IMR-90 (cell line): ENCODE data around the gene DLL1. TPM values are rescaled to one million over a fixed set of nuclear protein-coding genes. Genes with fewer than 3 reads are reported as not detected.
A peak's percentile ranks its signal among the peaks of the same experiment; 100 is the strongest.

Experiments used
- ATAC-seq: fragments of 200-7000 bp; cut with Tn5 transposase; 2 replicates; pipeline ENCODE4 v1.9.1; 2020; ENCODE audit warnings: low read depth, mild to moderate bottlenecking, moderate library complexity
- BruUV-seq: library from RNA; stranded (reverse); fragments of 400-500 nt; replicated peaks from 2 replicates; lab custom pipeline; 2021; lab: Mats Ljungman, UMichigan
- CTCF ChIA-PET: fragments of 300-600 bp; formaldehyde crosslinking; extraction: SDS; loops from one replicate; lab custom pipeline; 2021; ENCODE audit warnings: antibody characterized with exemption; lab: Yijun Ruan, JAX
- POLR2A ChIA-PET: fragments of 300-600 bp; sonication (Branson Sonifier 250); formaldehyde crosslinking; loops from one replicate; lab custom pipeline; 2022; ENCODE audit warnings: antibody characterized with exemption; ENCODE audit not compliant: unreplicated experiment; lab: Charles Lee
- DNase-seq: peaks from one replicate; pipeline ENCODE4 v3.0.0; 2013
- H2AFZ ChIP-seq: replicated peaks from 2 replicates; pipeline ENCODE3; 2013; ENCODE audit warnings: low read length, mild to moderate bottlenecking; ENCODE audit not compliant: poor library complexity
- H2AK5ac ChIP-seq: 2 replicates; pipeline ENCODE4 v1.6.1; 2013; ENCODE audit warnings: low read depth, low read length, inconsistent platforms
- H2AK9ac ChIP-seq: replicated peaks from 2 replicates; pipeline ENCODE3; 2013; ENCODE audit warnings: mild to moderate bottlenecking, low read depth, low read length, moderate library complexity; ENCODE audit not compliant: poor library complexity
- H2BK120ac ChIP-seq: 2 replicates; pipeline ENCODE4 v1.6.1; 2013; ENCODE audit warnings: low read depth, low read length, inconsistent platforms
- H2BK15ac ChIP-seq: 3 replicates; pipeline ENCODE4 v1.6.1; 2013; ENCODE audit warnings: low read depth, low read length, inconsistent platforms
- H2BK20ac ChIP-seq: 2 replicates; pipeline ENCODE4 v1.6.1; 2013; ENCODE audit warnings: low read depth, mild to moderate bottlenecking, inconsistent platforms, low read length, moderate library complexity
- H2BK5ac ChIP-seq: 2 replicates; pipeline ENCODE4 v1.6.1; 2013; ENCODE audit warnings: mild to moderate bottlenecking, low read depth, low read length, inconsistent platforms; ENCODE audit not compliant: poor library complexity, severe bottlenecking
- H3K14ac ChIP-seq: replicated peaks from 2 replicates; pipeline ENCODE4 v1.6.1; 2013; ENCODE audit warnings: low read depth, low read length, inconsistent platforms
- H3K18ac ChIP-seq: 2 replicates; pipeline ENCODE4 v1.6.1; 2013; ENCODE audit warnings: low read depth, low read length, control low read depth
- H3K23ac ChIP-seq: 2 replicates; pipeline ENCODE4 v1.6.1; 2013; ENCODE audit warnings: low read depth, low read length, inconsistent platforms
- H3K27ac ChIP-seq: 2 replicates; pipeline ENCODE4 v1.5.1; 2013; ENCODE audit warnings: mild to moderate bottlenecking, control low read depth, low read length; ENCODE audit not compliant: insufficient read depth
- H3K27me3 ChIP-seq: 2 replicates; pipeline ENCODE4 v1.6.1; 2013; ENCODE audit warnings: low read length; ENCODE audit not compliant: control insufficient read depth, insufficient read depth
- H3K36me3 ChIP-seq: 2 replicates; pipeline ENCODE4 v1.6.1; 2013; ENCODE audit warnings: low read length, mixed read lengths; ENCODE audit not compliant: control insufficient read depth, insufficient read depth
- H3K4ac ChIP-seq: 2 replicates; pipeline ENCODE4 v1.6.1; 2013; ENCODE audit warnings: low read depth, low read length, inconsistent platforms
- H3K4me1 ChIP-seq: 2 replicates; pipeline ENCODE4 v1.6.1; 2013; ENCODE audit warnings: low read length, mixed read lengths; ENCODE audit not compliant: control insufficient read depth, insufficient read depth
- H3K4me2 ChIP-seq: 2 replicates; pipeline ENCODE4 v1.6.1; 2013; ENCODE audit warnings: low read depth, mild to moderate bottlenecking, control low read depth, low read length, moderate library complexity
- H3K4me3 ChIP-seq: 2 replicates; pipeline ENCODE4 v1.5.1; 2013; ENCODE audit warnings: low read depth, mild to moderate bottlenecking, control low read depth, low read length, moderate library complexity; ENCODE audit not compliant: insufficient read depth
- H3K56ac ChIP-seq: 2 replicates; pipeline ENCODE4 v1.6.1; 2013; ENCODE audit warnings: low read length, inconsistent platforms; ENCODE audit not compliant: insufficient read depth; ENCODE audit errors: extremely low read depth
- H3K79me1 ChIP-seq, 2 experiments: 2 replicates each; pipeline ENCODE4 v1.6.1; 2013; ENCODE audit warnings: low read length in 2 of 2, inconsistent platforms in 1 of 2, low read depth in 1 of 2
- H3K9ac ChIP-seq: 2 replicates; pipeline ENCODE4 v1.6.1; 2013; ENCODE audit warnings: low read depth, low read length, control low read depth
- H3K9me1 ChIP-seq: 2 replicates; pipeline ENCODE4 v1.6.1; 2013; ENCODE audit warnings: low read length, inconsistent platforms; ENCODE audit not compliant: insufficient read depth
- H3K9me3 ChIP-seq: 2 replicates; pipeline ENCODE4 v1.6.1; 2013; ENCODE audit warnings: low read length; ENCODE audit not compliant: control insufficient read depth, insufficient read depth
- H4K20me1 ChIP-seq: 2 replicates; pipeline ENCODE4 v1.6.1; 2013; ENCODE audit warnings: low read length, inconsistent platforms; ENCODE audit not compliant: insufficient read depth
- H4K5ac ChIP-seq: 2 replicates; pipeline ENCODE4 v1.6.1; 2013; ENCODE audit warnings: mild to moderate bottlenecking, low read depth, low read length, control low read depth
- H4K8ac ChIP-seq, 2 experiments: 2 replicates each; pipeline ENCODE4 v1.6.1; 2013; ENCODE audit warnings: low read depth in 2 of 2, low read length in 2 of 2, control low read depth in 1 of 2, inconsistent platforms in 1 of 2
- H4K91ac ChIP-seq: 2 replicates; pipeline ENCODE4 v1.6.1; 2013; ENCODE audit warnings: low read depth, low read length, inconsistent platforms; ENCODE audit not compliant: insufficient read depth
- POLR2A ChIP-seq: IDR thresholded peaks from 2 replicates; pipeline ENCODE4 v1.6.1; 2012; ENCODE audit warnings: mild to moderate bottlenecking, low read depth, low read length
- RAD21 ChIP-seq: IDR thresholded peaks from 2 replicates; pipeline ENCODE4 v1.6.1; 2012; ENCODE audit warnings: low read length, improper control_type of control experiment
- WGBS, 2 experiments: methylation state at CpG; one replicate each; pipeline versions ENCODE4 v1.1.5 to v1.1.7; 2013; ENCODE audit warnings: missing lambda C conversion rate in 2 of 2; ENCODE audit not compliant: insufficient read length in 1 of 2; ENCODE audit errors: extremely low coverage in 2 of 2; 5-methylcytosine and 5-hydroxymethylcytosine counted together
- dilution Hi-C: fragments of 300-500 bp; cut with HindIII; formaldehyde crosslinking; loops from one replicate; pipeline ENCODE4 v1.14.3; 2018; ENCODE audit warnings: low sequenced_read_pairs; ENCODE audit not compliant: unreplicated experiment
- in situ Hi-C: fragments of 300-500 bp; cut with MboI; formaldehyde crosslinking; loops from 3 replicates; pipeline ENCODE4 v1.14.3; 2019; ENCODE audit warnings: low sequenced_read_pairs, inconsistent platforms, mixed read lengths
- intact Hi-C: fragments of 100-400 bp; cut with micrococcal nuclease; formaldehyde crosslinking; loops from 2 replicates; pipeline ENCODE4 v1.10.0; 2022
- polyA plus RNA-seq, 3 experiments: library from polyadenylated mRNA; depleted of rRNA; stranded (reverse); fragments of >200 nt; gene quantifications; 2 replicates each; pipeline ENCODE4 v1.2.3, GENCODE V29; 2012; ENCODE audit warnings: low replicate concordance in 1 of 3
- total RNA-seq: library from RNA; depleted of rRNA; stranded (reverse); fragments of >200 nt; gene quantifications from 2 replicates; pipeline ENCODE4 v1.2.3, GENCODE V29; 2012
- TF ChIP-seq, protein P1 (sequence below): fragments of 150-350 bp; IDR thresholded peaks from 2 replicates; pipeline ENCODE4 v1.6.1; 2016; ENCODE audit warnings: low read depth, mild to moderate bottlenecking, low read length, moderate library complexity, borderline replicate concordance

The DLL1 gene
- total and polyA plus RNA-seq, 2 of the 4 experiments (the other 2 are of a cell fraction): under 0.01 to 0.31 TPM

GRCh38 chr6:170305805-170306323 is 15.0 kb upstream of the DLL1 start:
- Histone ChIP-seq H3K56ac (no peak overlapping the region), H3K36me3 (no peaks in the 10 kb centered on the region), H4K20me1 (peaks cover 13% of the 10 kb centered on the region), H3K79me1 (peaks cover 23 to 36% of the 10 kb centered on the region in 2 experiments), H4K5ac (0 out of 2 replicates have a peak overlapping the region, but pooled peaks have one; percentile 38), H2AFZ (peak overlapping the region; percentile 99), H2AK5ac (no peak overlapping the region), H2BK20ac (no peak overlapping the region), H2AK9ac (peak overlapping the region; percentile 80), H3K4me1 (peaks cover 8% of the 10 kb centered on the region), H3K9me3 (peaks cover 5% of the 10 kb centered on the region; the same call in 1 of the 2 replicates), H3K4me2 (peak overlapping the region; percentile 91), H3K9me1 (peaks cover 22% of the 10 kb centered on the region), H3K4ac (peak overlapping the region; percentile 21), H3K27ac (peak overlapping the region; percentile 4; the same call in 1 of the 2 replicates), H3K27me3 (no peaks in the 10 kb centered on the region; the same call in 1 of the 2 replicates), H3K23ac (peak overlapping the region; percentile 85), H2BK5ac (no peak overlapping the region), H4K8ac (peak overlapping the region; percentile 32 to 68; a peak in 3 of 4 replicates), H2BK15ac (no peak overlapping the region), H3K4me3 (peak overlapping the region; percentile 75), H3K14ac (0 out of 2 replicates have a peak overlapping the region, but pooled peaks have one; percentile 50), H2BK120ac (no peak overlapping the region), H3K18ac (no peak overlapping the region), H4K91ac (0 out of 2 replicates have a peak overlapping the region, but pooled peaks have one; percentile 7), H3K9ac (peak overlapping the region; percentile 61)
- peak; percentile 35 for ATAC-seq
- dilution Hi-C loops (no loop called here), intact Hi-C loops (loop anchor here (5.0 kb wide), 2 partner anchors 211 to 584 kb away; partner anchors contain the start of gene PHF10), in situ Hi-C loops (loop anchor here (10.0 kb wide), 1 partner anchor 511 kb away; no protein-coding TSS in a partner anchor)
- TF ChIP-seq, protein P1, sequence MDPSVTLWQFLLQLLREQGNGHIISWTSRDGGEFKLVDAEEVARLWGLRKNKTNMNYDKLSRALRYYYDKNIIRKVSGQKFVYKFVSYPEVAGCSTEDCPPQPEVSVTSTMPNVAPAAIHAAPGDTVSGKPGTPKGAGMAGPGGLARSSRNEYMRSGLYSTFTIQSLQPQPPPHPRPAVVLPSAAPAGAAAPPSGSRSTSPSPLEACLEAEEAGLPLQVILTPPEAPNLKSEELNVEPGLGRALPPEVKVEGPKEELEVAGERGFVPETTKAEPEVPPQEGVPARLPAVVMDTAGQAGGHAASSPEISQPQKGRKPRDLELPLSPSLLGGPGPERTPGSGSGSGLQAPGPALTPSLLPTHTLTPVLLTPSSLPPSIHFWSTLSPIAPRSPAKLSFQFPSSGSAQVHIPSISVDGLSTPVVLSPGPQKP: no peak
- TF ChIP-seq POLR2A (no peak), RAD21 (no peak)
- no TSS peak for BruUV-seq
- 9% methylated on average over 21 of the region's 29 CpGs; no CpG with 5 or more reads in 1 of the 2 experiments for WGBS, 2 experiments
- ChIA-PET CTCF (no interaction called here), POLR2A (no interaction called here)
- DNase-seq: no peak
